ENCODE measurements around the gene TMEM69.
"Not testable (repeated sequence)": the region's sequence is repeated elsewhere in the genome, so short reads cannot be mapped to it uniquely, and the experiment has no call there.

The TMEM69 gene

GRCh38 chr1:45730075-45730779, 42.2 kb downstream of the TMEM69 start:
- no peak for DNase-seq (ENCODE audit: extremely low read depth in 1 of 2, low read depth in 1 of 2)

GRCh38 chr1:45730780-45731319, 42.9 kb downstream of the TMEM69 start:
- DNase-seq (ENCODE audit: extremely low read depth in 1 of 2, low read depth in 1 of 2), result no peak

- DNase-seq (ENCODE audit: extremely low read depth in 1 of 2, low read depth in 1 of 2), result no peak
Measured at GRCh38 chr1:45739137-45739536, 51.2 kb downstream of the TMEM69 start.

- not testable (repeated sequence) for DNase-seq (ENCODE audit: extremely low read depth in 1 of 2, low read depth in 1 of 2)
Measured at GRCh38 chr1:45739641-45740156, 51.7 kb downstream of the TMEM69 start.

Measured in activated CD8-positive, alpha-beta memory T cell treated with anti-CD3 and anti-CD28 coated beads for 1 hour (primary cell).